ENCODE data around the gene BMERB1.

BMERB1 gene

GRCh38 chr16:15509593-15510535, 75.5 kb downstream of the BMERB1 start:
- no peak overlapping the region for H3K27ac ChIP-seq
- ChIA-PET POLR2A (ENCODE audit: low non-redundant PET) (no interaction called here), CTCF (interaction anchor here (0.5 kb wide), 1 partner anchor 489 kb away, joined by 4 read pairs; no protein-coding TSS in a partner anchor)
- DNase-seq (ENCODE audit: low spot score) = no peak
- TF ChIP-seq CTCF (conservative IDR thresholded peaks at IDR 0.05; ENCODE audit: low read depth) = no peak

DNA sequence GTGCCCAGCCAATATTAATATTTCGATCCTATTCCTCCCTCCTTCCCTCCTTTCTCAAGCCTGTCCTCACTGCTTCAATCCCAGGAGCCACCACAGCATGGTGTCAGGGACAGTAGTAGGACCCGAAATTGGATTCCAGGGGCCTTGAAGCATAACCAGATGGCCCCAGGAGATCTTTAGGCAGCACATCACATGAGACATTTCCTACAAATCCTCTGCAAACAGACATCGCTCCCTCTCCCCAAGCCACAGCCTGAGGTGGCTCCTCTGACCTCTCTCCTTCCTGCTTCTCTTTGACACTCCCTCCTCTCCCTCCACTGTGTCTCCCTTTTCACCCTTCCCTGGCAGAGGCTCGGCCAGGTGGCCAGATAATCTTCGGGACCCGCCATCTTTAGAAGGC, 76.6 kb downstream of the BMERB1 start:
- no peak overlapping the region for H3K27ac ChIP-seq
- DNase-seq (ENCODE audit: low spot score) = no peak
- POLR2A ChIA-PET (ENCODE audit: low non-redundant PET) = no interaction called here
- CTCF ChIA-PET = no interaction called here
- TF ChIP-seq CTCF (conservative IDR thresholded peaks at IDR 0.05; ENCODE audit: low read depth) = no peak

DNA sequence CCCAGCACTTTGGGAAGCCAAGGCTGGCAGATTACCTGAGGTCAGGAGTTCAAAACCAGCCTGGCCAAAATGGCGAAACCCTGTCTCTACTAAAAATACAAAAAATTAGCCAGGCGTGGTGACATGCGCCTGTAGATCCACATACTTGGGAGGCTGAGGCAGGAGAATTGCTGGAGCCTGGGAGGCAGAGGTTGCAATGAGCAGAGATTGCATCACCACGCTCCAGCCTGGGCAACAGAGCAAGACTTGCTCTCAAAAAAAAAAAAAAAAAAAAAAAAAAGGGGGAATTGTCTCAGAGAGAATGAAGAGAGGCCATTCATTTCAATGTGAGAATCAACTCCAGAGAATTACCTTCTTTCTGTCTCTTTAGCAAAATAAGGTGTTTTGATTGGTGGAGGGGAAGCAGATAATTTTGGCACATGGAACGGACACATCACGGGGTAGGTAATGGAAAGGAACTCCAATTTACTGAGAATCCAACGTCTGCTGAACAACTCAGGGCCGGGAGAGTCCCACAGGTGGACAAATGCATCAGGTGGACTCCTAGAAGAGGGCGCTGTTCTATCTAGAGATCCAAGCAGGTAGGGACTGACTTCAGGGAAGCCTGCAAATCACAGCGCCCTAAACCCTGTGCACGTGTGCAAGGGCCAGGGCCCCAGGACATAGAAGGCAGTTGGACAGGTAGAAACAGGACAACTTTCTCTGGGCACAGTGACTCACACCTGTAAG, 77.5 kb downstream of the BMERB1 start:
- no peak for TF ChIP-seq CTCF (conservative IDR thresholded peaks at IDR 0.05; ENCODE audit: low read depth)
- ChIA-PET CTCF (no interaction called here), POLR2A (ENCODE audit: low non-redundant PET) (no interaction called here)
- DNase-seq (ENCODE audit: low spot score) = no peak
- H3K27ac ChIP-seq = no peak overlapping the region

GRCh38 chr16:15513156-15513555, 78.8 kb downstream of the BMERB1 start:
- TF ChIP-seq CTCF (conservative IDR thresholded peaks at IDR 0.05; ENCODE audit: low read depth) = no peak
- H3K27ac ChIP-seq = no peak overlapping the region
- CTCF ChIA-PET = no interaction called here
- DNase-seq (ENCODE audit: low spot score) = no peak
- POLR2A ChIA-PET (ENCODE audit: low non-redundant PET) = no interaction called here

- CTCF ChIA-PET = interaction anchor here (0.6 to 1.1 kb wide), 2 partner anchors 35 to 91 kb away, joined by 3 to 4 read pairs; no protein-coding TSS in a partner anchor
- no peak for TF ChIP-seq CTCF (conservative IDR thresholded peaks at IDR 0.05; ENCODE audit: low read depth)
- no peak overlapping the region for H3K27ac ChIP-seq
- POLR2A ChIA-PET (ENCODE audit: low non-redundant PET) = no interaction called here
- DNase-seq (ENCODE audit: low spot score) = no peak
These were observed 81.6 kb downstream of the BMERB1 start for GRCh38 chr16:15515992-15516391.

DNA sequence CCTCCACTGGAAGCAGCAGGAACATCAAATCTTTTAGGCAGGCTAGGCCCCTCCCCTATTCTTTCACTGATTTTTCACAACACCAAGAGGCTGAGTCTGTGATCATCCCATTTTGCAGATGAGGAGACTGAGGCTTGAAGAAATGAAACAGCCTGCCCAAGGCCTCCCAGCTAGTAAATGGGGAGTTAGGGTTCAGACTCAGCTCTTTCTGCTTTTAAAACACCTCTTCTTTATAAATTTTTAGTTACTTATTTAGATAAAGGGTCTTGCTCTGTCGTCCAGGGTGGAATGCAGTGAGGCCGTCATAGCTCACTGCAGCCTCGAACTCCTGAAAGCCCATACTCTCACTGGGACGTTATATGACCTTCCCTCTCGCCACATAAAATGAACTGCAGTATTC, 82.2 kb downstream of the BMERB1 start:
- DNase-seq (ENCODE audit: low spot score) = no peak
- ChIA-PET POLR2A (ENCODE audit: low non-redundant PET) (no interaction called here), CTCF (interaction anchor here (1.1 kb wide), 1 partner anchor 34 kb away, joined by 3 read pairs; no protein-coding TSS in a partner anchor)
- H3K27ac ChIP-seq = no peak overlapping the region
- no peak for TF ChIP-seq CTCF (conservative IDR thresholded peaks at IDR 0.05; ENCODE audit: low read depth)
